Keratinocyte (primary cell): ENCODE measurements around the gene TAF10. TPM values are rescaled to one million over a fixed set of nuclear protein-coding genes. Genes with fewer than 3 reads are reported as not detected.

Experiments used
- DNase-seq: peaks from one replicate; pipeline ENCODE4 v3.0.0-alpha.2; 2011; ENCODE audit warnings: low read depth, missing footprints, low spot score
- FAIRE-seq: peaks from 2 replicates; lab custom pipeline; 2011; peaks lifted over from hg19 to GRCh38; lab: Jason Lieb, UNC
- H2AFZ ChIP-seq: 2 replicates; pipeline ENCODE4 v1.6.0; 2012; ENCODE audit warnings: low read length, control low read depth, inconsistent platforms; ENCODE audit not compliant: control insufficient read depth
- H3K27ac ChIP-seq: 2 replicates; pipeline ENCODE4 v1.5.1; 2011; ENCODE audit warnings: low read length; ENCODE audit not compliant: control insufficient read depth, insufficient read depth
- H3K27me3 ChIP-seq: 3 replicates; pipeline ENCODE4 v1.6.0; 2011; ENCODE audit warnings: low read length; ENCODE audit not compliant: control insufficient read depth, insufficient read depth; ENCODE audit errors: extremely low read depth
- H3K36me3 ChIP-seq, 2 experiments: 2 replicates in 1 of 2; 3 replicates in 1 of 2; pipeline ENCODE4 v1.5.1; 2011; ENCODE audit warnings: low read length in 2 of 2, mild to moderate bottlenecking in 1 of 2; ENCODE audit not compliant: control insufficient read depth in 2 of 2, insufficient read depth in 2 of 2; ENCODE audit errors: extremely low read depth in 1 of 2
- H3K4me1 ChIP-seq: 3 replicates; pipeline ENCODE4 v1.5.1; 2011; ENCODE audit warnings: low read length; ENCODE audit not compliant: control insufficient read depth, insufficient read depth; ENCODE audit errors: extremely low read depth
- H3K4me2 ChIP-seq: 3 replicates; pipeline ENCODE4 v1.6.0; 2011; ENCODE audit warnings: low read depth, low read length; ENCODE audit not compliant: control insufficient read depth, insufficient read depth; ENCODE audit errors: extremely low read depth
- H3K4me3 ChIP-seq, 3 experiments: fragments of 200-600 bp in 1 of 3; sonication (generic) in 1 of 3; 2 replicates in 2 of 3; 3 replicates in 1 of 3; pipeline ENCODE4 v1.5.1; 2011 to 2016; ENCODE audit warnings: low read length in 3 of 3, mild to moderate bottlenecking in 3 of 3, control low read depth in 2 of 3, inconsistent platforms in 1 of 3, low read depth in 1 of 3, mixed read lengths in 1 of 3, mixed run types in 1 of 3, moderate library complexity in 1 of 3; ENCODE audit not compliant: control insufficient read depth in 2 of 3, insufficient read depth in 2 of 3; ENCODE audit errors: extremely low read depth in 1 of 3
- H3K79me2 ChIP-seq: 2 replicates; pipeline ENCODE4 v1.6.0; 2012; ENCODE audit warnings: low read length; ENCODE audit not compliant: control insufficient read depth, insufficient read depth
- H3K9ac ChIP-seq: 3 replicates; pipeline ENCODE4 v1.6.0; 2011; ENCODE audit warnings: low read length; ENCODE audit not compliant: control insufficient read depth, insufficient read depth; ENCODE audit errors: extremely low read depth
- H3K9me1 ChIP-seq: 3 replicates; pipeline ENCODE4 v1.6.0; 2011; ENCODE audit warnings: low read length; ENCODE audit not compliant: control insufficient read depth, insufficient read depth; ENCODE audit errors: extremely low read depth
- H3K9me3 ChIP-seq: 2 replicates; pipeline ENCODE4 v1.5.1; 2012; ENCODE audit warnings: low read depth, low read length; ENCODE audit not compliant: control insufficient read depth
- H4K20me1 ChIP-seq: 3 replicates; pipeline ENCODE4 v1.6.0; 2011; ENCODE audit warnings: low read length; ENCODE audit not compliant: control insufficient read depth, insufficient read depth; ENCODE audit errors: extremely low read depth
- CTCF ChIP-seq, 3 experiments: IDR thresholded peaks in 1 of 3; conservative IDR thresholded peaks in 1 of 3; optimal IDR thresholded peaks in 1 of 3; 2 replicates in 2 of 3; 3 replicates in 1 of 3; pipeline versions ENCODE3 to v1.5.1; 2011; ENCODE audit warnings: low read length in 3 of 3, mild to moderate bottlenecking in 3 of 3, moderate library complexity in 2 of 3, control low read depth in 1 of 3, inconsistent platforms in 1 of 3; ENCODE audit not compliant: insufficient read depth in 2 of 3; ENCODE audit errors: extremely low read depth in 1 of 3
- EZH2 ChIP-seq: IDR thresholded peaks from one replicate; pipeline ENCODE4 v1.6.1; 2012; ENCODE audit warnings: inconsistent platforms, mild to moderate bottlenecking, low read length, moderate library complexity
- dilution Hi-C: fragments of 300-500 bp; cut with MboI; formaldehyde crosslinking; loops from one replicate; pipeline ENCODE4 v1.7.0; 2020; ENCODE audit warnings: low sequenced_read_pairs; ENCODE audit not compliant: extremely low pct_ligation_motif_present
- polyA plus RNA-seq, 5 experiments: library from polyadenylated mRNA; depleted of rRNA in 3 of 5; stranded (reverse) in 3 of 5; stranded (forward) in 1 of 5; unstranded in 1 of 5; fragments of >200 nt; gene quantifications; 1 replicate in 1 of 5; 2 replicates in 3 of 5; 3 replicates in 1 of 5; pipeline versions ENCODE4 v1.2.1 to v1.2.3, GENCODE V29; 2011 to 2012; ENCODE audit warnings: missing spikeins in 2 of 5, low read depth in 1 of 5, low replicate concordance in 1 of 5

Gene TAF10
- polyA plus RNA-seq, 1 donor (not counting 4 experiments of a cell fraction or from before 2014, with no cell fraction given): 165 TPM

GRCh38 chr11:6599449-6599848 lies 12.6 kb downstream of the TAF10 start:
- dilution Hi-C loops: no loop called here
- Histone ChIP-seq H3K9ac (no peak overlapping the region), H3K9me3 (no peaks in the 10 kb centered on the region), H3K27me3 (no peaks in the 10 kb centered on the region), H4K20me1 (no peaks in the 10 kb centered on the region), H3K4me3 (no peak overlapping the region), H2AFZ (no peak overlapping the region), H3K4me2 (no peak overlapping the region), H3K27ac (no peak overlapping the region), H3K79me2 (peaks cover 54% of the 10 kb centered on the region), H3K36me3 (peaks cover 26 to 46% of the 10 kb centered on the region in 2 experiments), H3K9me1 (peaks cover 3% of the 10 kb centered on the region), H3K4me1 (peaks cover 9% of the 10 kb centered on the region)
- DNase-seq: no peak
- TF ChIP-seq EZH2 (no peak), CTCF (optimal IDR thresholded peaks at IDR 0.05 in 1 of 3, IDR thresholded peaks at IDR 0.05 in 1 of 3, conservative IDR thresholded peaks at IDR 0.05 in 1 of 3; ENCODE audit: extremely low read depth in 1 of 3, insufficient read depth in 2 of 3, low read length in 3 of 3) (no peak)
- FAIRE-seq: no peak

- H3K9me1 ChIP-seq: peaks cover 3% of the 10 kb centered on the region
Measured at GRCh38 chr11:6598555-6598954, 13.5 kb downstream of the TAF10 start.

More at GRCh38 chr11:6598555-6598954, 13.5 kb downstream of the TAF10 start:
- Histone ChIP-seq H2AFZ (no peak overlapping the region), H3K27me3 (no peaks in the 10 kb centered on the region), H4K20me1 (no peaks in the 10 kb centered on the region), H3K79me2 (peaks cover 46% of the 10 kb centered on the region), H3K4me2 (no peak overlapping the region), H3K4me1 (peaks cover 9% of the 10 kb centered on the region), H3K9me3 (no peaks in the 10 kb centered on the region), H3K9ac (no peak overlapping the region), H3K4me3 (no peak overlapping the region), H3K36me3 (peaks cover 29 to 53% of the 10 kb centered on the region in 2 experiments), H3K27ac (no peak overlapping the region)
- TF ChIP-seq CTCF (optimal IDR thresholded peaks at IDR 0.05 in 1 of 3, IDR thresholded peaks at IDR 0.05 in 1 of 3, conservative IDR thresholded peaks at IDR 0.05 in 1 of 3; ENCODE audit: extremely low read depth in 1 of 3, insufficient read depth in 2 of 3, low read length in 3 of 3) (no peak), EZH2 (no peak)
- DNase-seq (no peak), FAIRE-seq (no peak)
- dilution Hi-C loops: no loop called here
